ENCODE data around the gene DNAJB2.

- TF ChIP-seq, protein P1, sequence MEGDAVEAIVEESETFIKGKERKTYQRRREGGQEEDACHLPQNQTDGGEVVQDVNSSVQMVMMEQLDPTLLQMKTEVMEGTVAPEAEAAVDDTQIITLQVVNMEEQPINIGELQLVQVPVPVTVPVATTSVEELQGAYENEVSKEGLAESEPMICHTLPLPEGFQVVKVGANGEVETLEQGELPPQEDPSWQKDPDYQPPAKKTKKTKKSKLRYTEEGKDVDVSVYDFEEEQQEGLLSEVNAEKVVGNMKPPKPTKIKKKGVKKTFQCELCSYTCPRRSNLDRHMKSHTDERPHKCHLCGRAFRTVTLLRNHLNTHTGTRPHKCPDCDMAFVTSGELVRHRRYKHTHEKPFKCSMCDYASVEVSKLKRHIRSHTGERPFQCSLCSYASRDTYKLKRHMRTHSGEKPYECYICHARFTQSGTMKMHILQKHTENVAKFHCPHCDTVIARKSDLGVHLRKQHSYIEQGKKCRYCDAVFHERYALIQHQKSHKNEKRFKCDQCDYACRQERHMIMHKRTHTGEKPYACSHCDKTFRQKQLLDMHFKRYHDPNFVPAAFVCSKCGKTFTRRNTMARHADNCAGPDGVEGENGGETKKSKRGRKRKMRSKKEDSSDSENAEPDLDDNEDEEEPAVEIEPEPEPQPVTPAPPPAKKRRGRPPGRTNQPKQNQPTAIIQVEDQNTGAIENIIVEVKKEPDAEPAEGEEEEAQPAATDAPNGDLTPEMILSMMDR (IDR thresholded peaks at IDR 0.05), result no peak
- TF ChIP-seq POLR2AphosphoS5 (IDR thresholded peaks at IDR 0.05; ENCODE audit: insufficient read depth in 1 of 2, low read depth in 1 of 2) (no peak), POLR2A (IDR thresholded peaks at IDR 0.05) (no peak)
These were observed 1.5 kb downstream of the DNAJB2 start for GRCh38 chr2:219280651-219281050.

Data from vagina (tissue), 2 donors.